Measurements from ENCODE around the gene ZNF121.
"Not testable (repeated sequence)": the region's sequence is repeated elsewhere in the genome, so short reads cannot be mapped to it uniquely, and the experiment has no call there.

ZNF121 gene

DNA sequence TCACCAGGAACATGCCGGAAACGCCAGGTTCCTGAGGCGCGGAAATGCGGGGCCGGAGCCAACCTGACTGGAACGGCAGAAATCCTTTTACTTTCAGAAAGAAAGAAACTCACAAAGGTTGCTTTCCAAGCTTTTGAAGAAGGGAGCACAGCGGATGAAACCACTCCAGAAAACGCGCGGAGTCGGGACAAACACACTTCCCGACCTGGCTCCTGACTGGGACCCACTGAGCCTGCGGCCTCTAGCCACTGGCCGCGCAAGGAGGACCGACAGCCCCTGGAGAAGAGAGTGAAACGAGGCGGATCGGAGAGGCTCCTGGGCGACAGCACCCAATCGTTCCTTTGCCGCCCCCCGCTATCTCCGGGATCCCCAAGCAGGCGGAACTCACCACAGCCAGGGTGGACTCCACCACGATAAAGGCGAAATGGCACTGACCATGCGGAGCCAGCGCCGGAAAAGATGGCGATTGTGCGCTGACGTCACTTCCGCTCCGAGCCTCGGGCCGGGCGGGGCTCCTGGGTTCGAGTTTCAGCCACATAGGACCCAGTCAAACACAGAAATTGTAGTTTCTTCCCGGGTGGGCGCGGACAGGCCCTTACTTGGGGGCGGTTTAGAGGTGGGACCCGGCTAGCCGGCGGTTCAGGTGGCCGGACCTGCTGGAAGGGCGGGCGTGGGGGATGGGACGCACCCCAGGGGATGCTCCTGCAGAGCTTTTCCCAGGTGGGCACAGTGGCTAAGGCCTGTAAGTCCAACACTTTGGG, at the start of gene ZNF121:
Gene ZNF121, minus strand, starts transcription at position 432 of the 761 bp plus-strand sequence. CDS start 16,407 bp downstream, outside the sequence.
- in situ Hi-C loops (cut with HindIII; ENCODE audit: low sequenced_read_pairs), result loop anchor here (5.0 kb wide), 1 partner anchor 43 kb away; no protein-coding TSS in a partner anchor

DNA sequence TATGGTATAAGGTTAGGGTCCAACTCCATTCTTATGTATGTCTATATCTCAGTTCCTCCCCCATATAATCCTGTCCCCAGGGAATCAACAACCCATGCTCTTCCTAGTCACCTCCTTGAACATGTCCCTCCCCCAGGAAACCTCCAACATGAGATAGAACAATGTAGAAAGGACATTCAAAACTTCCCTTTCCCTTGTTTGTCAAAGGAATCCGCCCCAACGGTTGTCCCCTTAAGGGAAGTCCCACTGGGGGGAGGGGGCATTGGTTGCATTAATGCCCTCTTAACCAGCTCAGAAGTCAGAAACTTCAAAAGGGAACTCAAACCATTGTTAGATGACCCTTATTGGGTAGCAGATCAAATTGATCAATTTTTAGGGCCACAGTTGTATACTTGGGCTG, 43.6 kb upstream of the ZNF121 start:
- in situ Hi-C loops (cut with HindIII; ENCODE audit: low sequenced_read_pairs), result loop anchor here (5.0 kb wide), 1 partner anchor 46 kb away; the partner anchor contains the start of gene ZNF121

DNA sequence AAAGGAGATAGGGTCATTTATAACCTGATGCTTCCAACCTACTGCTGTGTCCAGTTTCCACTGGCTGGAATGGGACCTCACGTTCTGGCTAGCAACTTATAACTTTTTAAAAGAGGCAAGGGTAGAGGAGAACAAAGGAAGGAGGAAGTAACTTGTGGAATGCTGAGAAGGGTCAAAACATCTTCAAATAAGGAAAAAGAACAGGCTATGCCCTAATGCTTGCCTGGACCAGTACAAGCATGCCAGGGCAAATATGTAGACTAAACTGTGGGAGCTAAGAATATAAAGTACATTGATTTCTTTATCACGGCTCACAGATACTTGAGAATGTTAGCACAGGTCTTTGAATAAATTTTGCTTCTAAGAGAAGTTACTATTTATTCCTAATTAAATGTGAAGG, 38.2 kb upstream of the ZNF121 start:
- in situ Hi-C loops (cut with HindIII; ENCODE audit: low sequenced_read_pairs), result no loop called here

DNA sequence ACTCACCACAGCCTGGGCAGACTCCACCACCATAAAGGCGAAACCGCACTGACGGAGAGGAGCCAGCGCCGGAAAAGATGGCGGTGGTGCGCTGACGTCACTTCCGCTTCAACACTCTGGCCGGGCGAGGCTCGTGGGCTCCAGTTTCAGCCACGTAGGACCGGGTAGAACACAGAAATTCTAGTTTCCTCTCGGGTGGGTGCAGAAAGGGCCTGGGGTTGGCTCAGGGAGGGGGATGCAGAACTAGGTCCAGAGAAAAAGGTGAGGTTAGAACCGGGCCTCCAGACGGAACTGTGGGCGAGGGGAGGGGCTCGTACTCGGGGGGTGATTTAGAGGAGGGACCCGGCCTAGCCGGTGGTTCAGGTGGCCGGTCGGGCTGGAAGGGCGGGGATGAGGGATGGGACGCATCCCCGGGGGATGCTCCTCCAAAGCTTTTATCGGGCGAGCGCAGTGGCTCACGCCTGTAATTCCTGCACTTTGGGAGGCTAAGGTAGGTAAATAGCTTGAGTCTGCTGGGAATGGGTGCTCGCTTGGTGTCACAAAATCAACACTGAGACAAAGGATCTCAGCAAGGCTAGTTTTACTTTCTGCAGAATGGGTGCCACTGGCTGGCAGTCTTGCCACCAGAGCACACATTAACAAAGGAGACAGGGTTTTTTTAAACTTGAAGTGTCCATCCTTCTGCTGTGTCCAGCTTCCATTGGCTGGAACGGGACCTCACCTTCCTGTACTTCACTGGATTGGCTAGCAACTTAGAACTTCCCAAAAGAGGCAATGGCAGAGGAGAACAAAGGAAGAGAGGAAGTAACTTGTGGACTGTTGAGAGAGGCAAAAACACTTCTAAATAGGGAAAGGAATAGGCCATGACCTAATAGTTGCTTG, 37.1 kb upstream of the ZNF121 start, which contains the start of gene ZNF561:
Gene ZNF561, minus strand, starts transcription at position 77 of the 882 bp plus-strand sequence. CDS start 1,776 bp downstream, outside the sequence.
- in situ Hi-C loops (cut with HindIII; ENCODE audit: low sequenced_read_pairs), result no loop called here

DNA sequence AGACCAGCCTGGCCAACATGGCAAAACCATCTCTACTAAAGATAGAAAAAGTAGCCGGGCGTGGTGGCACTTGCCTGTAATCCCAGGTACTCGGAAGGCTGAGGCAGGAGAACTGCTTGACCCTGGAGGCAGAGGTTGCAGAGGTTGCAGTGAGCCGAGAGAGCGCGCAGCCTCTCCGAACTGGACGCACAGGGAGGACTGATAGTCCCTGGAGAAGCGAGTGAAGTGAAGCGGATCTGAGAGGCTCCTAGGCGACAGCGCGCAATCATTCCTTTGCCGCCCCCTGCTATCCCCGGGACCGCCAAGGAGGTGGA, 36.5 kb upstream of the ZNF121 start:
- in situ Hi-C loops (cut with HindIII; ENCODE audit: low sequenced_read_pairs), result no loop called here

DNA sequence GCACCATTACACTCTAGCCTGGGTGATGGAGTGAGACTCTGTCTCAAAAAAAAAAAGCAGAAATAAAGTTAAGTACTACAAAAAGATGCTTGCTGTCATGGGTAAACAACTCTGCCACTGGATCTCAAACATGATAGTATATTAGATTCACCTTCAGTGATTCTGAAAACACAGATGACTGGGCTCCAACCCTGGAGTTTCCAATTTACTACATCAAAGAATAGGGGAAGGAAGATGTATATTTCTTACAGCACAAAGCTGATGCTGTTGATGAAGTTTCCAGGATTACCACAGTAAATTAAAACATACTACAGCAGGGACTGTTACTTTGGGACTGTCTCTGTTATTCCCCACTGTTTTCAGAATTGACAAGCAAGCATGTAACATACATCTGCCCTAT, 31.5 kb upstream of the ZNF121 start:
- in situ Hi-C loops (cut with HindIII; ENCODE audit: low sequenced_read_pairs), result no loop called here

DNA sequence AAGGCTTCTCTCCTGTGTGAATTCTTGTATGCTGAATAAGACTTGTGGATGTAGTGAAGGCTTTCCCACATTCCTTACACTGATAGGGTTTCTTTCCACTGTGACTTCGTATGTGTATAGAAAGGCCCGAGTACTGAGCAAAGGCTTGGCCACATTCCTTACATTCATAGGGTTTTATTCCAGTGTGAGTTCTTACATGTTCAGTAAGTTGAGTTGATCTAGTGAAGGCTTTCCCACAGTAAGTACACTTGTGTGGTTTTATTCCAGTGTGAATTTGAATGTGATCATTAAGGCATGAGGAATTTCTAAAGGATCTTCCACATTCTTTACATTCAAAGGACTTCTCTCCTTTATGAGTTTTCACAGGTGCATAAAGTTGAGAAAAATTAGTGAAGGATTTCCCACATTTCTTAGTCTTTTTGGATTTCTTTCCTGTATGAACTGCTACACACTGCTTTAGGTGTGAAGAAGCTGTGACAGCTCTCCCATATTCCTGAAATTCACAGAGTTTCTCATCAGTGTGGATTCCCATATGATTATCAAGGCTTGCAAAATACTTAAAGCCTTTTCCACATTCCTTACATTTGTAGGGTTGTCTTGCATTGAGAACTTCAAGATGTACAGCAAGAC, 26.3 kb upstream of the ZNF121 start:
- in situ Hi-C loops (cut with HindIII; ENCODE audit: low sequenced_read_pairs), result no loop called here

DNA sequence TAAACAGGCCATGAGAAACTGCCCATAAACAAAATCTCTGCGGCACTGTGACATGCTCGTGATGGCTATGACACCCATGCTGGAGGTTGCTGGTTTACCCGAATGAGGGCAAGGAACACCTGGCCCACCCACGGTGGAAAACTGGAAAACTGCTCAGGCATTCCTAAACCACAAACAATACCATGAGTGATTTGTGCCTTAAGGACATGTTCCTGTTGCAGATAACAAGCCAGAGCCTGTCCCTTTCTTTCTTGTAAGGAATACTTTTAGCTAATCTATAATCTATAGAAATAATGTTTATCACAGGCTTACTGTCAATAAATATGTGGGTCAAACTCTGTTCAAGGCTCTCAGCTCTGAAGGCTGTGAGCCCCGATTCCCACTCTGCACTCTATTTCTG, 24.6 kb upstream of the ZNF121 start:
- in situ Hi-C loops (cut with HindIII; ENCODE audit: low sequenced_read_pairs), result no loop called here

DNA sequence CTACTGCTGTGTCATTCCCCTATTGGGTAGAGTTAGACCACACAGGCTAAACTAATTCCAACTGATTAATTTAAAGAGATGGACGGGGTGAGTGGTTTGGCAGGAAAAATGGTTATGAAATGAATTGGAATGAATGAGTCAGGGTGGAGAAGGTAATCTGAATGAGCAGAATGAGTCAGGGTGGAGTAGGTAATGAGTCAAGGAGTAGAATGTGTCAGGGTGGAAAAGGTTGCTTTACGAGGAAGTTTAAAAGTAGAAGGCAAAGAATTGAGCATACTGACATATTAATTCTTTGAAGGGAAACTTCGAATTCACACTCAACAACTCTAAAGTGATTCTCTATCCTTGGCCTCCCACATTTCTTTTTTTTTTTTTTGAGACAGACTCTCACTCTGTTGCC, 12.7 kb upstream of the ZNF121 start:
- in situ Hi-C loops (cut with HindIII; ENCODE audit: low sequenced_read_pairs), result no loop called here

DNA sequence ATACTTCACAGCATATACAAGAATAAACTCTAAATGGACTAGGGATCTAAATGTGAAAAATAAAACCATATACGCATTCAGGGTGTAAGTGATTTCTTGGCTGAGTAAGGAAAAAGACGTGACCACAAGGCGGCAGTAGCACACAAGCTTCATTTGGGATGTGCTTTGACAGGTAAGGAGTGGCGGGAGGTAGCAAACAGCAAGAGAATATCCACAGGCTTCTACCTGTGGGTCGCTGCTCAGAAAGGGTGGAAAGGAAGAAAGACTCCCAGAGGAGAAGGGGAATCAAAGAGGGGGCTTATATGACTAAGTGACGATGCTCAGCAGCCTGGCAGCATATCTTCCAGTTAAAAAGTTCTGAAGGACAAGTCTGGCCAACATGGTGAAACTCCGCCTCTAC, 2.5 kb upstream of the ZNF121 start:
- in situ Hi-C loops (cut with HindIII; ENCODE audit: low sequenced_read_pairs), result no loop called here

DNA sequence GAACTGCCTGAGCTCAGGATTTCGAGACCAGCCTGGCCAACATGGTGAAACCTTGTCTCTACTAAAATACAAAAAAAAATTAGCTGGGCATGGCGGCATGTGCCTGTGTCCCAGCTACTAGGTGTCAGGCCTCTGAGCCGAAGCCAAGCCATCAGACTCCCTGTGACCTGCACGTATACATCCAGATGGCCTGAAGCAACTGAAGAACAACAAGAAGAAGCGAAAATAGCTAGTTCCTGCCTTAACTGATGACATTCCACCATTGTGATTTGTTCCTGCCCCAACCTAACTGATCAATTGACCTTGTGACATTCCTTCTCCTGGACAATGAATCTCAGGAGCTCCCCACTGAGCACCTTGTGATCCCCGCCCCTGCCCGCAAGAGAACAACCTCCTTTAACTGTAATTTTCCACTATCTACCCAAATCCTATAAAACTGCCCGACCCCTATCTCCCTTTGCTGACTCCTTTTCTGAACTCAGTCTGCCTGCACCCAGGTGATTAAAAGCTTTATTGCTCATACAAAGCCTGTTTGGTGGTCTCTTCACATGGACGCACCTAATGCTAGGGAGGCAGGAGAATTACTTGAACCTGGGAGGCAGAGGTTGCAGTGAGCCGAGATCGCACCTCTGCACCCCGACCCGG, 2.1 kb downstream of the ZNF121 start:
- in situ Hi-C loops (cut with HindIII; ENCODE audit: low sequenced_read_pairs), result loop anchor here (5.0 kb wide), 1 partner anchor 45 kb away; no protein-coding TSS in a partner anchor

DNA sequence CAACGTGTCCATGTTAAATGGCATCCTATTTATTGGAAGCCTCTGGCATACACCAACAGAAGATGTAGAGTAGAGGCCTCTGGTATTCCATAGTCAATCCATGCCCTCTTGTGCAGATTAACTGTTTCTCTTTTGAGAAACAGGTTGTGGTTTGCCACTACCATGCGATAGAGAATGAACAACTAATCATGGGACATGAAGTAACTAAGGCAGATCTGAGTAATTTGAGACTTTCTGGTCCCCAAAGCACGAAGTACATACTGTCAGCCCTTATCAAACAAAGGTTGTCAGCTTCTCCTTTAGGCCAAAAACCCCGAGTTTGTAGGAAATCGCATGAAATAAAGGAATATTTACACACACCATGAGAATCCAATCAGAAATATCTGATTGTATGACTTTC, 3.6 kb downstream of the ZNF121 start:
- in situ Hi-C loops (cut with HindIII; ENCODE audit: low sequenced_read_pairs), result loop anchor here (5.0 kb wide), 1 partner anchor 47 kb away; no protein-coding TSS in a partner anchor

DNA sequence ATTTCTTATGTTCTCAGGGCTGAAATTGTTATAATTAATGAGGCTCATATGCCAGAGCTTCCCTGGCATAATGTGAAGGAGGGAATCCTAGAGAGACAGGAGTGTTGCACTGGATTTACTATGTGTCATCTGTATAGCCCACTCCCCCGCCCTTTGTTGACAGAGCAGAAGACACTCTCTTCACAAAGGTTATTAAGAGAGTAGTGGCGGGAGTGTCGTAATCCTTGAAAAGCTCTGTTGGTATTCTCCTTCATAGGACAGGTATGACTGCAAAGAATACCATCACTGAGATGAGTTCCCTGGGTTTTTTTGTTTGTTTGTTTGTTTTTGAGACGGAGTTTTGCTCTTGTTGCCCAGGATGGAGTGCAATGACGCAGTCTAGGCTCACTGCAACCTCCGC, 14.0 kb downstream of the ZNF121 start:
- in situ Hi-C loops (cut with HindIII; ENCODE audit: low sequenced_read_pairs), result no loop called here

DNA sequence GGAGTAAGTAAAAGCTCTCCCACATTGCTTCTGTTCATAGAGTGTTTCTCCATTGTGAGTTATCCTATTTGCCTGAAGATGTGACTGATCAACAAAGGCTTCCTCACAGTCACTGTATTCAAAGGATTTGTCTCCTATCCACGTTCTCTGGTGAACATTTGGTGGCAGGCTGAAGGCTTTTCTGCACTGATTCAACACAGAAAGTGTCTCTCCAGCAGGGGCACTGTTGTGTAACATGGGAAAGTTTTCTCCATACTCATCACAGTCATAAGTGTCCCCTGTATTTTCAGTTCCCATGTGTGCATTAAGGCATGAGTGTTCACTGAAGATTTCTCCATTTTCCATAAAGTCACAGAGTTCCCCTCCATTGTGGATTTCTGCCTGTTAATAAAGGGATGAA, 17.6 kb downstream of the ZNF121 start:
- in situ Hi-C loops (cut with HindIII; ENCODE audit: low sequenced_read_pairs), result no loop called here

DNA sequence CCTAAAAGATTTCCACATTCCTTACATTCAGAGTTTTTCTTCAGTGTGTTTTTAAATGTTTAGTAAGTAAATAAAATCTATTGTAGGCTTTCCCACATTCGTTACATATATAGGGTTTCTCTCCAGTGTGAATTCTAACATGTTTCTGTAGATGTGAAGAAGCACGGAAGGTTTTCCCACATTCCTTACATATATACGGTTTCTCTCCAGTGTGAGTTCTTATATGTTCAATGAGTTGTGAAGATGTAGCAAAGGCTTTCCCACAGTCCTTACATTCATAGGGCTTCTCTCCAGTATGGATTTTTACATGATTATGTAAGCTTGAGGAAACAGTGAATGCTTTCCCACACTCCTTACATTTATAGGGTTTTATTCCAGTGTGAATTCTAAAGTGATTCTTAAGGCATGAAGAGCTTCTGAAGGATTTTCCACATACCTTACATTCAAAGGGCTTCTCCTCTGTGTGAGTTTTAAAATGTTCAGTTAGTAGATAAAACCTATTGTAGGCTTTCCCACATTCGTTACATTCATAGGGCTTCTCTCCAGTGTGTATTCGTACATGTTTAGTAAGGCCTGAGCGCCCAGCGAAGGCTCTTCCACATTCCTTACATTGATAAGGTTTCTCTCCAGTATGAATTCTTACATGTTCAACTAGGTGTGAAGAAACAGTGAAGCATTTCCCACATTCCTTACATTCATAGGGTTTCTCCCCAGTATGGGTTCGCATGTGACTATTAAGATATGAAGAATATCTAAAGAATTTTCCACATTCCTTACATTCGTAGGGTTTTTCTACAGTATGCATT, 18.2 kb downstream of the ZNF121 start:
- in situ Hi-C loops (cut with HindIII; ENCODE audit: low sequenced_read_pairs), result no loop called here

DNA sequence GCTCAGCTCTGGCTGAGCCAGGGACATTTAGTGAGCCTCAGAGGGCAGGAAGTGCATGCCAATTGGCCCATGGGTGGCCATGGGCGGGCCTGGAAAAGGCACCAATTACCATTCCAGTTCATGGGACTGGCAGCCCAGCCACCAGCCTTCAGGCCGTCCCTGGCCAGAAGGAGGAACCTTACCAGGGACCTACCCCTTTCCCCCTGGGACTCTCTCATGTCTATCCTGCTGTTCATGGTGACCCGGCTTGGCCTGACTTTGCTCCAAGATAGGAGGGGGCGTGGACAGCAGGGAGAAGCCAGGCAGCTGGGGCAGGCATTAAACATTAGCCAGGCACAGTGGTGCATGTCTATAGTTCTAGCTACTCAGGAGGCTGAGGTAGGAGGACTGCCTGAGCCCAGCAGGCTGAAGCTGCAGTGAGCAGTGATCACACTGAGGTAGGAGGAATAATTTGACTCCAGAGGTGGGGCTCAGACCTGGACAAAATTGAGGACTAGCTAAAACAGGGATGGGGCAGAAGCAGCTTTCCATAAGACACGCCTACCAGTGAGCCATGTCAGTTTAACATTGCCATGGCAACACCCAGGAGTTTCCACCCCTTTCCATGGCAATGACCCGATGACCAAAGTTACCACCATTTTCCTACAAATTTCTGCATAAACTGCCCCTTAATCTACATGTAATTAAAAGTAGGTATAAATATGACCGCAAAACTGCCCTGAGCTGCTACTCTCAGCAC, 31.6 kb downstream of the ZNF121 start:
- in situ Hi-C loops (cut with HindIII; ENCODE audit: low sequenced_read_pairs), result no loop called here

DNA sequence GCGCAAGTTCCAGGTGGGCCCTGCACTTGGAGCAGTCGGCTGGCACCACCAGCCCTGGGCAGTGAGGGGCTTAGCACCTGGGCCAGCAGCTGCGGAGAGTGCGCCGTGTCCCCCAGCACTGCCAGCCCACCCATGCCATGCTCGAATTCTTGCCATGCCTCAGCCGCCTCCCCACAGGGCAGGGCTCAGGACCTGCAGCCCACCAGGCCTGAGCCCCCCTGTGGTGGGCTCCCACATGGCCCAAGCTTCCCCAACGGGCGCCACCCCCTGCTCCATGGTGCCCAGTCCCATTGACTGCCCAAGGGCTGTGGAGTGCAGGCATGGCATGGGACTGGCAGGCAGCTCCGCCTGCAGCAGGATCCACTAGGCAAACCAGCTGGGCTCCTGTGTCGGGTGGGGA, 36.4 kb downstream of the ZNF121 start:
- in situ Hi-C loops (cut with HindIII; ENCODE audit: low sequenced_read_pairs), result no loop called here

DNA sequence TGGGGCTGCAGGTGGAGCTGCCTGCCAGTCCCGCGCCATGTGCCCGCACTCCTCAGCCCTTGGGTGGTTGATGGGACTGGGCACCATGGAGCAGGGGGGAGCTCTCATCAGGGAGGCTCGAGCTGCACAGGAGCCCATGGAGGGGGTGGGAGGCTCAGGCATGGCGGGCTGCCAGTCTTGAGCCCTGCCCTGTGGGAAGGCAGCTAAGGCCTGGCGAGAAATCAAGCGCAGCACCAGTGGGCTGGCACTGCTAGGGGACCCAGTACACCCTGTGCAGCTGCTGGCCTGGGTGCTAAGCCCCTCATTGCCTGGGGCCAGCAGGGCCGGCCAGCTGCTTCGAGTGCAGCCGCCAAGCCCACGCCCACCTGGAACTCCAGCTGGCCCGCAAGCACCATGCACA, 43.0 kb downstream of the ZNF121 start:
- in situ Hi-C loops (cut with HindIII; ENCODE audit: low sequenced_read_pairs), result not testable (repeated sequence)

DNA sequence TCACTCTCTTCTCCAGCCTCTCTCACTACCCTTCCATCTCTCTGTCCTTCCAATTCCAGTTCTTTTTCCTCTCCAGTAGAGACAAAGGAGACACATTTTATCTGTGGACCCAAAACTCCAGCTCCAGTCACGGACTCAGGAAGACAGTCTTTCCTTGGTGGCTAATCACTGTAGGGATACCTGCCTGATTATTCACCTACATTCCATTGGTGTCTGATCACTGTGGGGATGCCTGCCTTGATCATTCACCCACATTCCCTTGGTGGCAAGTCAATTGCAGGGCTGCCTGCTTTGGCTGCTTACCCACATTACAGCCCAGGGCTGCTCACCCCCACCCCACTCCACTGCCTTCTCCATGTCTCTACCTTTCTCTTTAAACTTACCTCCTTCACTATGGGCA, 44.4 kb downstream of the ZNF121 start:
- in situ Hi-C loops (cut with HindIII; ENCODE audit: low sequenced_read_pairs), result not testable (repeated sequence)
